ENCODE measurements around the gene GRAMD1A. TPM values are rescaled to one million over a fixed set of nuclear protein-coding genes. Genes with fewer than 3 reads are reported as not detected.

Gene GRAMD1A
- total RNA-seq, 1 donor from 2014 or later = 50.3 TPM

DNA sequence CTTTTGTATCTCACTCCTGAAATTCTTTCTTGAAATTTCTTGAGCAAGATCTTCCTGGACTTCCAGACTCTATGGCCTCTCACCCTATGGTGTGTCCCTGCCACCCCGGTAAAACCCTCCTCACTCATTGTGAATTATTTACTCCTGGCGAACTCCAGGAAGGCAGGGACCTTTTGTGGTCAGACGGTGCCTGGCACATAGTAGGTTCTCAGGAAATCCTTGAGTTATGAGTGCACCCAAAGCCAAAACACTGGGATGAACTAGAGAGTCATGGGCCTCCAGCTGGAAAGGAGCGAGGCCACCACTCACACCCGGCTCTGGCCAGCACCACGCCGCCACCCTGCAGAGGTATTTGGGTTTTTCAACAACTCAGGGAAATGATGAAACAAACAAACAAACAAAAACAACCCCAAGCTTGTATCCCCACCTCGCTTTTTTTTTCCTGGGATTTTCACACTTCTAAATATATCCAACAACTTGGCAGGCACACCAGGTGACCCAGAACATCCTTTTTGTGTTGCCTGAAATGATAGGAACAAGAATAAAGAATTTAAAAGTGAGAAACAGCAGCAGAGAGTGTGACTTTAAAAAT, 52.6 kb downstream of the GRAMD1A start:
- no peak for DNase-seq (ENCODE audit: low spot score)

DNA sequence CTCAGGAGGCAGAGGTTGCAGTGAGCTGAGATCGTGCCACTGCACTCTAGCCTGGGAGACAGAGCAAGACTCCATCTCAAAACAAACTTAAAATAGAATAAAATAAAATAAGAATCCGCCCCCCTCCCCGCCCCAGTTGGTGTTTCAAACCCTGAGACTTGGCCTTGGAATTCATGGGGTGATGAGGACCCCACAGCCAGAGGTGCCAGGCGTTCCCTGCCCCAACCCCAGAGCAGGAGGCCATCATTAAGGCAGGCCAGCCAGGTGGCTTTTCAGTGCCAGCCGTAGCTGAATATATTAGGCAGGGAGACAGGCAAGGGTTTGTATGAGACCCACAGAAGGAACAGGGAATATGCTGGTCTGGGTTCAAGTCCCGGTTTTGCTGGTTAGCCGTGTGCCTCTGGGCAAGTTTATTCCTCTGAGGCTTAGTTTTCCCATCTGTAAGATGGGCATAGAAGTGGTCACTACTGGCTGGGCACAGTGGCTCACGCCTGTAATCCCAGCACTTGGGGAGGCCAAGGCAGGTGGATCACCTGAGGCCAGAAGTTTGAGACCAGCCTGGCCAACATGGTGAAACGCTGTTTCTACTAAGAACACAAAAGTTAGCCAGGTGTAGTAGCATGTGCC, 53.7 kb downstream of the GRAMD1A start:
- DNase-seq (ENCODE audit: low spot score) = no peak

DNA sequence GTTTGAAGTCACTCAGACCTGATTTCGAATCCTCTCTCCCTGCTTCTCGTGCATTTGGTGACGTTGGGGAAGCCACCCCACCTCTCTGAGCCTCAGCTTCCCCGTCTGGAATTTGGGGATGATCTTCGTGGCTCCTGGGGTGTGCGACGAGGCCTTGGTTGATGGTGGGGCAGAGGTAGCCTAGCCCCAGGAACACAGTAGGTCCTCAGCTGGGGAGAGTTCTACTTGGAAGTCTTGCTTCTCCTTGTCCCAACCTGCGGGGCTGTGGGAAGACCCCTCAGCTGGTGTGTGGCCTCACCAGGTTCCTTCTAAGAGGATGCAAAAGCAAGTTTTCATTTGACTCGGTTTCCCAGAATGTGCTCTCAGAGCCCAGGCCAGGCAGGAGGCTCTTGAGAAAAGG, 54.5 kb downstream of the GRAMD1A start:
- DNase-seq (ENCODE audit: low spot score) = no peak

DNA sequence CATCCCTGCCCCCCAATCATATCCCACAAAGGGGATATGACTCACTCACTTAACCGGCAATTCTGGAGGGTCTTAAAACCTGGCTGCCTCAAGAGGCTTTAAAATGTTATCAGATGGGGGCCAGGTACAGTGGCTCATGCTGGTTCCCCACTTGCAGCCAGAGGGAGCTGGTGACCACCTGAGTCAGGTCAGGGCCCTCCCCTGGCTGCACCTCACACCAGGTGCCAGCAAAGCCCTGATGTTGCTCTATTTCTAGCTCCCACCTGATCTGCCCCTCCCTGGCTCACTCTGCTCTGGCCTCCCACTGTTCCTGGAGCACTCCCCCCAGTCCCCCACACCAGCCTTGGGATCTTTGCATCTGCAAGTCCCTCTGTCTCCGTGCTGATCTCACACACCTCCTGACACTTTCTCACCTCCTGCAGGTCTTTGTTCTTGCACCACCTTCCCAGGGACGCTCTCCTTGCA, 55.6 kb downstream of the GRAMD1A start:
- DNase-seq (ENCODE audit: low spot score) = no peak

DNA sequence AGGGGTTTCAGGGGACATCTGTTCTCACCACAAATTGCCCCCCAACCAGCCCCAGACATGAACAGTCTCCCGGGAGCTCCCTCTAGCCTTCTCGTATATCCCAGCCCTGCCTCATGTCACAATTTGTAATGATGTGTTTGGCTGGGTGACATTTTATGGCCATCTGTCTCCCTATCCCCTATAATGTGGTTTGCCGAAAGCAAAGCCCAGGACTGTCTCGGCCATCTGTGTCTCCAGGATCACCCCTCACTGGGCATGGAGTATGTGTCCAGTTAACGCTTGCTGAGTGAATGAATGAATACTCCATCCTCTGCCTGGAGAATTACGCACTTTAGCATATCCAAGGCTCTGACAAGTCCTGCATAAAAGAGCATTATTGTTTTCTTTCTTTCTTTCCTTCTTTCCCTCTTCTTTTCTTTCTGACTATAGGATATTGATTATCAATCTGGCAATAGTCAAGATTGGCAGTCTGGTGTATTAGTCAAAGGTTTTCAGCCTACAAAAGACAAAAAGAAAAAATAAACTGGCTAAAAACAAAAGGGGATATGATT, 56.5 kb downstream of the GRAMD1A start:
- no peak for DNase-seq (ENCODE audit: low spot score)

DNA sequence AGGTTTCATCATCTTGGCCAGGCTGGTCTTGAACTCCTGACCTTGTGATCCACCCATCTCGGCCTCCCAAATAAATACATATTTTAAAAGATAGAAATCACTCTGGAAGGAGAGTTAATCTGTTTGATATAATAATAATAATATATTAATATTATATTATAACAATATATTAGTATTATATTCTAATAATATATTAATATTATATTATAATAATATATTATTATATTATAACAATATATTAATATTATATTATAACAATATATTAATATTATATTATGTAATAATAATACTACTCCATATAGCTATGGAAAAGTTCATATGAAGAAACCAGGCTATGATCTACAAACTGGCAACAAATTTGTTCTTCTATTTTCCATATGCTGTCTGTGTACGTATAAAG, 58.2 kb downstream of the GRAMD1A start:
- no peak for DNase-seq (ENCODE audit: low spot score)

DNA sequence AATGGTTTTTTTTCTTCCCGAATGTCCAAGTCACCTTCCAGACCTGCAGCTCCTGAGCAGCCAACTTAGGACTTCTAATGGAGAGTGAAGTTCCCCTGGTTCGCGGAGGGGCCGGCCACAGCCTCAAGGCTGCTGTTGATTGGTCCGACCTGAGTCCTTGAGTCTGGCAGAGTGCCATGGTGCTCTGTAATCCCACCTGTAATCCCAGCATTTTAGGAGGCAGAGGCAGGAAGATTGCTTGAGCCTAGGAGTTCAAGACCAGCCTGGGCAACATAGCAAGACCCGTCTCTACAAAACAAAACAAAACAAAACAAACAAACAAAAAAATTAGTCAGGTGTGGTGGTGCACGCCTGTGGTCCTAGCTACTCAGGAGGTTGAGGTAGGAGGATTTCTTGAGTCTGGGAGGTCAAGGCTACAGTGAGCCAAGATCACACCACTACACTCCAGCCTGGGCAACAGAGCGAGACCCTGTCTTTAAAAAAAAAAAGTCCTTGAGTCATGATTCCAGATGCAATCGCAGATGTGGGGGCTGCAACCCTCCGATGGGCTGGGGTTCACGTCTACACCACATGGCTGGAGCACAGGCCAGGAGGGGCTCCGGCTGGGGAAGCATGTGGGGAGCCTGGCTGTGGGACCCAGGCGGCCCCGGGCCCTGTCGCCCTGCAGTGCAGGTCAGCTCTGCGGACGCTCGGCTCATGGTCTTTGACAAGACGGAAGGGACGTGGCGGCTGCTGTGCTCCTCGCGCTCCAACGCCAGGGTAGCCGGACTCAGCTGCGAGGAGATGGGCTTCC, 59.1 kb downstream of the GRAMD1A start:
- no peak for DNase-seq (ENCODE audit: low spot score)

DNA sequence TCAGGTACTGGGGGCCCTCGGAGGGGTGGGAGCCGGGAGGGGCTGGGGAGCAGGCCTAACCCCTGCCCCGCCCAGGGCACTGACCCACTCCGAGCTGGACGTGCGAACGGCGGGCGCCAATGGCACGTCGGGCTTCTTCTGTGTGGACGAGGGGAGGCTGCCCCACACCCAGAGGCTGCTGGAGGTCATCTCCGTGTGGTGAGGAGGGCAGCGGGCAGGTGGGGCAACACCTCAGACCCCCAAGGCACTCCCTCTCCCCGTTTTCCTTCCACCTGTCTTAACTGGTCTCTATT, 59.6 kb downstream of the GRAMD1A start:
- no peak for DNase-seq (ENCODE audit: low spot score)

DNA sequence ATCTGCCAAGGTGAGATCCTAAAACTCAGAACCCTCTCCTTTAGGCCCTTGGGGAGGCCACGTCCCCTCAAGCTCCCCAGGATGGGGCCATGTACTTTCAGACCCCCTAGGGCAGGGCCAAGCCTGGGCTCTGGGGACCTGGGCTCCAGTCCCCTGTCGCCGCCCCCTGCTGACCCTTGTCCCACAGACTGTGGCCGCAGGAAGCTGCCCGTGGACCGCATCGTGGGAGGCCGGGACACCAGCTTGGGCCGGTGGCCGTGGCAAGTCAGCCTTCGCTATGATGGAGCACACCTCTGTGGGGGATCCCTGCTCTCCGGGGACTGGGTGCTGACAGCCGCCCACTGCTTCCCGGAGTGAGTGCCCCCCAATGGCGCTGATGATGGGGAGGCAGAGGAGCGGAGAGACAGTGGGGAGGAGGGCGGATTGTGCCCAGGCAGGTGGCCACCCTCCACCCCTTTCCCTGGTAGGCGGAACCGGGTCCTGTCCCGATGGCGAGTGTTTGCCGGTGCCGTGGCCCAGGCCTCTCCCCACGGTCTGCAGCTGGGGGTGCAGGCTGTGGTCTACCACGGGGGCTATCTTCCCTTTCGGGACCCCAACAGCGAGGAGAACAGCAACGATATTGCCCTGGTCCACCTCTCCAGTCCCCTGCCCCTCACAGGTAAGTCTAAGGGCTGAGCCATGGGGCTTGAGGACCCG, 60.2 kb downstream of the GRAMD1A start:
- DNase-seq (ENCODE audit: low spot score) = no peak

DNA sequence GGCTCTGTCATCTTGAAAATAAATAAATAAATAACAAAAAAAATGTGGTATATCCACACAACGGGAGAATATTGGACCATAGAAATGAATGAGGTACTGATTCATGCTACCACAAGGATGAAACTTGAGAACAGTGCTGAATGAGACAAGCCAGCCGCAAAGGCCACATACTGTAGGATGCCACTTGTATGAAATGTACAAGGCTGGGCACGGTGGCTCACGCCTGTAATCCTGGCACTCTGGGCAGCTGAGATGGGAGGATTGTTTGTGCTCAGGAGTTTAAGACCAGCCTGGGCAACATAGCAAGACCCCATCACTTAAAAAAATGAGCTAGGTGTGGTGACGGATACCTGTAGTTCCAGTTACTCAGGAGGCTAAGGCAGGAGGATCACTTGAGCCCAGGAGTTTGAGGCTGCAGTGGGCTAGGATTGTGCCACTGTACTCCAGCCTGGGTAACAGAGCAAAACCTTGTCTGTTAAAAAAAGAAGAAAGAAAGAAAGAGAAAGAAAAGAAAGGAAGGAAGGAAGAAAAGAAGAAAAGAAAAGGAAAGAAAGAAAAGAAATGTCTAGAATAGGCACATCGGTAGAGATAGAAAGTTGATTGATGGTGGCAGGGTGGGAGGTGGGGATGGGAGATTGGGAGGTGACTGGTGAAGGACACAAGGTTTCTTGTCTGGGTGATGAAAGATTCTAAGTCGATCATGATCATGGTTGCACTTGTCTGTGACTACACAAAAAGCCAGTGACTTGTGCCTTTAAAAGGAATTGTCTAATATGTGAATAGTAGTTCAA, 61.7 kb downstream of the GRAMD1A start:
- DNase-seq (ENCODE audit: low spot score) = no peak

DNA sequence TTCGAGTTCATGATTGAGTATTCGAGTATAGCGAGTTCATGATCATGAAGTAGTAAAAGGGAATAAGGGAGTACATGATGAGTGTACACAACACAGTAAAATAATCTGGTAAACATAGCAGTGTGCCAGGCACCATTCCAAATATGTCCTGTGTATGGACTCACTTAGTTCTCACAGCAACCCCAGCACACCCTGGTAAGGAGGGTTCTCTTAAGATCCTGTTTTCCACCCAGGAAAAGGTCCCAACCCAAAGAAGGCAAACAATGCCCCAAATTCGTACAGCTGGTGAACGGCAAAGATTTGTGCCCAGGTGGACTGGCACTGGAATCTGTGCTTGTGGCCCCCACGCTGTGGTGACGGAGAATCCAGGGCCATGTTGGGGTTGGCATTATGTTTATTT, 62.8 kb downstream of the GRAMD1A start:
- DNase-seq (ENCODE audit: low spot score) = no peak

DNA sequence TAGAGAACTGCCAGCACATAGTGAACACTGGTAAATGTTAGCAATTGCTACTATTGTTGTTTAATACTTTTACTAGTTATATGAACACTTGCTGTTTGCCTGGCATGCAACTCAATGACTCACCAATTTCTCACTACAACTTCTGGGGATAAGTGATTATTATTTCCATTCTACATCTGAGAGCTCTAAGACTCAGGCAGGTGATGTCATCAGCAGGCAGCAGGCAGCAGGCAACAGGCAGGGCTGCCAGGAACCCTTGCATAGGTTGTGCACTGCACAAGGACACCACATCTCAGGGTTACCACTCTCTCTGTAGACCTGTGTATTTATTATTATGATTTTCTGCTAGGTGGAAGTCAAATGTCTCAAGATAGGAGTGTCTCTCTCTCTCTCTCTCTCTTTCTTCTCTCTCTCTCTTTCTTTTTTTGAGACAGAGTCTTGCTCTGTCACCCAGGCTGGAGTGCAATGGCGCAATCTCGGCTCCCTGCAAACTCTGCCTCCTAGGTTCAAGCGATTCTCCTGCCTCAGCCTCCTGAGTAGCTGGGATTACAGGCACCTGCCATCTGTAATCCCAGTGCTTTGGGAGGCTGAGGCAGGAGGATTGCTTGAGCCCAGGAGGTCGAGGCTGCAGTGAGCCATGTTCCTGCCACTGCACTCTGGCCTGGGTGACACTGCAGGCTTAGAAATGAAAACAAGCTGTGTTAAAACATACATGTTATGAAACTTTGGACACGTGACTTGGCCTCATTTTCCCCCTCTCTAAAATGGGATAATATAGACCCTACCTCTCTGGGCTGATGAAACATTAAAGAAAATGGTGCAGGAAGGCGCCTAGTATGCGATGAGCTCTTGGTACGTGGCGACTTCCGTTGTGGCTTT, 64.1 kb downstream of the GRAMD1A start:
- DNase-seq (ENCODE audit: low spot score) = no peak

DNA sequence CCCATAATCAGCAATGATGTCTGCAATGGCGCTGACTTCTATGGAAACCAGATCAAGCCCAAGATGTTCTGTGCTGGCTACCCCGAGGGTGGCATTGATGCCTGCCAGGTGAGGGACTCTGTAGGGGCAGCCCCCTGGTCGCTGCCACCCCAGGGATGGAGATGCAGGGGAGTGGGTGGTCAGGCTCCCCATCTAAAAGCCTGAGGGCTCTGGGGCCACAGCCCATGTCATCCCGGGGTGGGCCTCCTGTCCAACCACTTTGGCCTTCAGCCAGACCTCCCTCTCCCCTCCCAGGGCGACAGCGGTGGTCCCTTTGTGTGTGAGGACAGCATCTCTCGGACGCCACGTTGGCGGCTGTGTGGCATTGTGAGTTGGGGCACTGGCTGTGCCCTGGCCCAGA, 65.5 kb downstream of the GRAMD1A start:
- no peak for DNase-seq (ENCODE audit: low spot score)

DNA sequence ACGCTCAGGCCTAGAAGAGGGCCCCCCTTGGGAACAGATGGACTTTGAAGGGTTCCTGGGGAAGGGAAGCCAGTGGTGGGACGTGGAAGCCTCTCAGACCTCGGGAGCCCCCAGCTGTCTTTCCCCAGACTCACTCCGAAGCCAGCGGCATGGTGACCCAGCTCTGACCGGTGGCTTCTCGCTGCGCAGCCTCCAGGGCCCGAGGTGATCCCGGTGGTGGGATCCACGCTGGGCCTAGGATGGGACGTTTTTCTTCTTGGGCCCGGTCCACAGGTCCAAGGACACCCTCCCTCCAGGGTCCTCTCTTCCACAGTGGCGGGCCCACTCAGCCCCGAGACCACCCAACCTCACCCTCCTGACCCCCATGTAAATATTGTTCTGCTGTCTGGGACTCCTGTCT, 66.0 kb downstream of the GRAMD1A start:
- no peak for DNase-seq (ENCODE audit: low spot score)

DNA sequence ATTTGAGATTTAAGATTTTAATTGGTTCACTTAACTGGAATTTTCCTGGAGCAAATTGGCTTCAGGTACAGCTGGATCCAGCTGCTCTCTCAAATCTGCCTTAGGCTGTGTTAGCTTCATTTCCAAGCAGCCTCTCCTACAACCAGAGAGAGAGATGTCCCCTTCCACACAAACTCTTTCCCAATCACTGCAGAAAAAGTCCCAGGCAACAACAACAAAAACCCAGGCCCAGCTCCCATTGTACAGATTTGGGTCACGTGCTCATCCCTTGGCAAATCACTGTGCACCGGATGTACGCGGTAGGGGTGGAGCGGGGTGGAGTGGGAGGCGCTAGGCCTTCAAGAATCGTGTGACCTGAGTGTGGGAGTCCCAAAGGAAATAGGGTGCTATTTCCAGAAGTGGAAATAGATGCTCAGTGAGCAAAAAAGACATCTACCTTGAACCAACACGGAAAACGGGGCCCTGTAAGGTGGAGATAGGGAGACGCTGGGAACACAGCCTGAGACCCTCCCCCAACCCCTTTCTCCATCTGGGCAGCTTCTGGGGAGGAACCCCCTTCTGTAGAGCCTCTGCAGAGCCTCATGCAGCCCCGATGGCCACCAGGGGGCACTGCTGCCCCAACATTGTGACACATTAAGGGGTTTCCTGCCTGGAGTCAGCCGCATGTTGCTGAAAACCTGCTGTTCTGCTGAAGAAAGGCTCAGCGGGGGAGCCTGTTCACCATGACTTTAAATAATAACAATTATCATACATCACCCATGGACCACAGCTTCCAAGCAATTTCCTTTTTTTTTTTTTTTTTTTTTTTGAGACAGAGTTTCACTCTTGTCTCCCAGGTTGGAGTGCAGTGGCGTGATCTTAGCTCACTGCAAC, 66.8 kb downstream of the GRAMD1A start:
- peak; percentile 91 for DNase-seq (ENCODE audit: low spot score)

DNA sequence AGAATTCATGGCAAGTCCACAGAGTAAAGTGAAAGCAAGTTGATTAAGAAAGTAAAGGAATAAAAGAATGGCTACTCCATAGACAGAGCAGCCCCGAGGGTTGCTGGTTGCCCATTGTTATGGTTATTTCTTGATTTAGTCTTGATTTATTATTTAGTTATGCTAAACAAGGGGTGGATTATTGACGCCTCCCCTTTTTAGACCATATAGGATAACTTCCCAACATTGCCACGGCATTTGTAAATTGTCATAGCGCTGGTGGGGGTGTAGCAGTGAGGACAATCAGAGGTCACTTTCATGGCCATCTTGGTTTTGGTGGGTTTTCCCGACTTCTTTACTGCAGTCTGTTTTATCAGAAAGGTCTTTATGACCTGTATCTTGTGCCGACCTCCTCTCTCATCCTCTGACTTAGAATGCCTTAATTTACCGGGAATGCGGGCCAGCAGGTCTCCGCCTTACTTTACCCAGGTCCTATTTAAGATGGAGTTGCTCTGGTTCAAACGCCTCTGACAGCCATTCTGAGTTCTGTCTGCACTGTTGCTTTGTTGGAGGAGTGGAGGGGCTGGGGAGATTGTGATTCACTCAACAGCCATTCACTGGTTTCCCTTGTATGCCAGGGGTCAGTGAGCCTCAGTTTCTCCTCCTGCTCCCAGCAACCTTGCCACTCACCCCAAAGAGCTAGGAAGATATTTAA, 69.0 kb downstream of the GRAMD1A start:
- no peak for DNase-seq (ENCODE audit: low spot score)

DNA sequence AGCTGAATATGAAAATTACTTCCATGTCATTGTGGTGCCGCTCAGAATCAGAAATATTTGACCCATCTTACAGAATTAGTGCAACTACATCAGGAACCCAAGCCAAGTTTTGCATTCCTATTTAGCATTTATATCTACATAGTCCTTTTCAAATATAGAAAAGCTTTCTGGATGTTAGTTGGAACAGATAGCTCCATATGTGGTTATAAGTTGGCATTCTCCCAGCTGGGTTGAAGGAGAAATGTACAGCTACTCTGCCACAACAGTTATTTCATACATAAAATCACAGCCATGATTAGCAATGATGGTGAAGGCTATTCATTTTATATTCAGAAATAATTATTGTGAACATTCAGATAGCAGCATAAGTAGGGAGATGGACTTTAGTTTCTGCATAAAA, 69.6 kb downstream of the GRAMD1A start:
- DNase-seq (ENCODE audit: low spot score) = peak; percentile 85

DNA sequence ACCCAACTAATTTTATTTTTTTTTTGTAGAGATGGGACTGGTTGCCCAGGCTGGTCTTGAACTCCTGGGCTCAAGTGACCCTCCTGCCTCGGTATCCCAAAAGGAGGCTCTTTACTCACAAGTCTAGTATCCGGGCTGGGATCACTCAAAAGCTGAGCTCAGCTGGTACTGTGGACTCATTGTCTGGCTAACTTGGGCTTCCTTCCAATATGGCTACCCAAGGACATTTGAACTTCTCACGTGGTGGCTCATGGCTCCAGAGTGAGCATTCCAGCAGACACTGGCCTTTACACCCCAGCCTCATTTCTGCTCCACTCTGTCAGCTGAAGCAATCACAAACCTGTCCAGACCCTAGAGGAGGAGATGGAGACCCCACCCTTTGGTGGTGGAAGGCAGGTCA, 70.3 kb downstream of the GRAMD1A start:
- DNase-seq (ENCODE audit: low spot score) = no peak

DNA sequence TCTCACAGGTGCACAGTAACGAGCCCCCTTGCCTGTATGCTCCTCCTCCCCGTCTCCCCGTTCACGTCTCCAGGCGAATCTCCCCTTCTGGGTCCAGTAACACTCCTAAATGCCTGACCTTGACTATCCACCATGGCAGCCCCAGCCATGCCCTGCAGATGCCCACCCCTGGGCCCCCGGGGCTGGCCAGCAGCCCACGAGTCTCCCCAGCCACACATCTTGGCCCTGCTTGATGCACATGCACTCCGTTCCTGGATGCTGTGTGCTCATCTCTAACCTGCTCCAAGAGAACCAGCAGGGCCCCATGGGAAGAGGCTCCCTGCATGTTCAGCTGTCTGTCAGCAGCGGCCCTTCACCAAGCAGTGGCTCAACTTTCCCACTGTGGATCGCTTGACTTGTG, 73.4 kb downstream of the GRAMD1A start:
- no peak for DNase-seq (ENCODE audit: low spot score)

Measured in umbilical cord (tissue), 2 donors.